ENCODE data around the gene DNAJB12. TPM values are rescaled to one million over a fixed set of nuclear protein-coding genes. Genes with fewer than 3 reads are reported as not detected.
"Not testable (repeated sequence)": the region's sequence is repeated elsewhere in the genome, so short reads cannot be mapped to it uniquely, and the experiment has no call there.

DNAJB12 gene
- 48.0 and 52.5 TPM in 2 replicates for total RNA-seq

DNA sequence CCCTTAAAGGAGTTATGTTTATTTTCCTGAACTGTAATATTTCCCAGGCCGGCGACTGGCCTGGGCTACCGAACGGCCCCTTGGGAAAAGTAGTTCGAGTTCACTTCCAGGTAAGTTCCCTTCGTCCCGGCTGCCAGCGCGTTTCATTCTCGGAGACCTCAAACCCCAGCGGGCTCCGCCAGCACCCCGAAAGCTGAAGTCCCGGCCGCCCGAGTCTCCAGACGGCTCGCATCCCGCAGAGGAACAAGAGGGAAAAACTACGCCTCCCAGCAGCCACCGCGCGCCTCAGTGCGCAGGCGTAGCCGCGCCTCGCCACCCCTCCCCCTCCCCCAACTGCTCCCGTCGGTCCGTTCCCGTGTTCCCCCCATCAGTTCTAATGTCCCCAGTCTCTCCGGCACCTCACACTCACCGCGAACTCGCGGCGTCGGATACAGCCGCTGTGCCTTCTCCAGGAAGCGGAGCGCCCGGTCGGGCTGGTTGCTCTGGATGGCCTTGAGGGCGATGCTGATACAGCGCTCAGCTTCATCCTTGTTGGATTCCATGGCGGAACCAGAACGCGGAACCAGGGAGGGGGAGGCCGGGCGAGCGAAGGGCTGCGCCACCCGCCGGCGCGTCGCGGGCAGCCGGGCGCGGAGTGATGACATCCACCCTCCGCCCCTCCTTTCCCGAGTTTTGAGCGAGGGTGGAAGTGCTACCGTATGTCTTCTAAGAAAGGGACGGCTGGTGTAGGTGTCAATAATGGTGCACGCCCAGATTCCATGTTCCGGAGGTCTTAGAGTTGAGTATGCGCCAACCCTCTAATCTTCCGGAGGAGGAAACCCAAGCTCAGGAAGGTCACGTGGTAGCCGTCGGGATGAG is at the start of gene DNAJB12:
Gene DNAJB12, minus strand, starts transcription at position 564 of the 858 bp plus-strand sequence. Its CDS starts 22 bp downstream, at position 542.
- Histone ChIP-seq H3K4me3 (ENCODE audit: insufficient read depth, low read length) (peak within 1 kb of the TSS; percentile 99), H3K9me3 (ENCODE audit: low read depth, low read length) (no peaks in the 10 kb centered on the region), H4K20me1 (ENCODE audit: insufficient read depth, low read length) (peaks cover 14% of the 10 kb centered on the region), H3K27me3 (ENCODE audit: insufficient read depth, low read length) (no peaks in the 10 kb centered on the region), H3K4me1 (ENCODE audit: insufficient read depth, low read length) (peaks cover 10% of the 10 kb centered on the region), H2AFZ (ENCODE audit: low read length) (peak within 1 kb of the TSS; percentile 97), H3K36me3 (ENCODE audit: insufficient read depth, low read length) (peaks cover 14% of the 10 kb centered on the region), H3K79me2 (ENCODE audit: insufficient read depth, low read length) (peaks cover 44% of the 10 kb centered on the region), H3K27ac (ENCODE audit: low read depth, low read length) (peak within 1 kb of the TSS; percentile 97), H3K4me2 (ENCODE audit: insufficient read depth, low read length) (peak within 1 kb of the TSS; percentile 92)
- TF ChIP-seq, protein P1, sequence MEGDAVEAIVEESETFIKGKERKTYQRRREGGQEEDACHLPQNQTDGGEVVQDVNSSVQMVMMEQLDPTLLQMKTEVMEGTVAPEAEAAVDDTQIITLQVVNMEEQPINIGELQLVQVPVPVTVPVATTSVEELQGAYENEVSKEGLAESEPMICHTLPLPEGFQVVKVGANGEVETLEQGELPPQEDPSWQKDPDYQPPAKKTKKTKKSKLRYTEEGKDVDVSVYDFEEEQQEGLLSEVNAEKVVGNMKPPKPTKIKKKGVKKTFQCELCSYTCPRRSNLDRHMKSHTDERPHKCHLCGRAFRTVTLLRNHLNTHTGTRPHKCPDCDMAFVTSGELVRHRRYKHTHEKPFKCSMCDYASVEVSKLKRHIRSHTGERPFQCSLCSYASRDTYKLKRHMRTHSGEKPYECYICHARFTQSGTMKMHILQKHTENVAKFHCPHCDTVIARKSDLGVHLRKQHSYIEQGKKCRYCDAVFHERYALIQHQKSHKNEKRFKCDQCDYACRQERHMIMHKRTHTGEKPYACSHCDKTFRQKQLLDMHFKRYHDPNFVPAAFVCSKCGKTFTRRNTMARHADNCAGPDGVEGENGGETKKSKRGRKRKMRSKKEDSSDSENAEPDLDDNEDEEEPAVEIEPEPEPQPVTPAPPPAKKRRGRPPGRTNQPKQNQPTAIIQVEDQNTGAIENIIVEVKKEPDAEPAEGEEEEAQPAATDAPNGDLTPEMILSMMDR (IDR thresholded peaks at IDR 0.05; ENCODE audit: extremely low read depth, low read depth, low read length), result no peak
- peak; percentile 96 for DNase-seq (ENCODE audit: insufficient read length, low spot score, missing footprints)

DNA sequence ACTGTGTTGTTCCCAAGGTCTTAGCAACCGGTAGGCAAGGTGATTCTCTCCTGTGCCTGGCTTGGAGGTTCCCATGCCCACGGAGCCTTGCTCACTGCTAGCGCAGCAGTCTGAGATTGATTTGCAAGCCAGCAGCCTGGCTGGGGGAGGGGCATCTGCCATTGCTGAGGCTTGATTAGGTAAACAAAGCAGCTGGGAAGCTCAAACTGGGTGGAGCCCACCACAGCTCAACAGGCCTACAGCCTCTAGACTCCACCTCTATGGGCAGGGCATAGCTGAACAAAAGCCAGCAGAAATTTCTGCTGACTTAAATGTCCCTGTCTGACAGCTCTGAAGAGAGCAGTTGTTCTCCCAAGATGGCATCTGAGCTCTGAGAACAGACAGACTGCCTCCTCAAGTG is 40.9 kb upstream of the DNAJB12 start:
- not testable (repeated sequence) for H3K27ac ChIP-seq (ENCODE audit: low read depth, low read length); H3K4me1 ChIP-seq (ENCODE audit: insufficient read depth, low read length); H3K4me3 ChIP-seq (ENCODE audit: insufficient read depth, low read length); H3K36me3 ChIP-seq (ENCODE audit: insufficient read depth, low read length); H4K20me1 ChIP-seq (ENCODE audit: insufficient read depth, low read length); DNase-seq (ENCODE audit: insufficient read length, low spot score, missing footprints); H3K4me2 ChIP-seq (ENCODE audit: insufficient read depth, low read length); H3K79me2 ChIP-seq (ENCODE audit: insufficient read depth, low read length); H3K9me3 ChIP-seq (ENCODE audit: low read depth, low read length); H2AFZ ChIP-seq (ENCODE audit: low read length); H3K27me3 ChIP-seq (ENCODE audit: insufficient read depth, low read length)

DNA sequence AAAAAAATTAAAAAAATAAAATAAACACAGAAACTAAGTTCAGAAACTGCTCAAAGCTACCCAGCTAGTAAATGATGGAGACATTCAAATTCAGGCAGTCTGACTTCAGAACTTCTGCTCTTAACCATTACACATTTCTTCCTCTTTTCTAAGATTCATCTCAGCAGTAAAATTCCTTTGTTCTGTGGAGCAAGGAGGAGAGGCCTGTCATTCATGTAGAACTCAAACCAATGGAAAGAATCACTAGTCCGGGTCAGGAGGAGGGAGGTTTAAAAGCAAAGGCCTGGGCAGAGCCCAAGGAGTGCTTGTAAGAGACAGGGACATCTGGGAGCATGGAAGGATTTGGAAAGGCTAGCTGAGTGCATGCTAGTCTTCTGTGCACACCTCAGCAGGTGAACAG is 37.9 kb upstream of the DNAJB12 start:
- H3K36me3 ChIP-seq (ENCODE audit: insufficient read depth, low read length), result no peaks in the 10 kb centered on the region
- no peak overlapping the region for H3K4me3 ChIP-seq (ENCODE audit: insufficient read depth, low read length)
- no peak overlapping the region for H3K27ac ChIP-seq (ENCODE audit: low read depth, low read length)
- no peaks in the 10 kb centered on the region for H3K27me3 ChIP-seq (ENCODE audit: insufficient read depth, low read length)
- DNase-seq (ENCODE audit: insufficient read length, low spot score, missing footprints), result no peak
- H3K4me2 ChIP-seq (ENCODE audit: insufficient read depth, low read length), result no peak overlapping the region
- H2AFZ ChIP-seq (ENCODE audit: low read length), result no peak overlapping the region
- H3K79me2 ChIP-seq (ENCODE audit: insufficient read depth, low read length), result no peaks in the 10 kb centered on the region
- no peaks in the 10 kb centered on the region for H3K9me3 ChIP-seq (ENCODE audit: low read depth, low read length)
- TF ChIP-seq, protein P1 (IDR thresholded peaks at IDR 0.05; ENCODE audit: extremely low read depth, low read depth, low read length), result no peak
- no peaks in the 10 kb centered on the region for H3K4me1 ChIP-seq (ENCODE audit: insufficient read depth, low read length)
- H4K20me1 ChIP-seq (ENCODE audit: insufficient read depth, low read length), result peaks cover 2% of the 10 kb centered on the region

DNA sequence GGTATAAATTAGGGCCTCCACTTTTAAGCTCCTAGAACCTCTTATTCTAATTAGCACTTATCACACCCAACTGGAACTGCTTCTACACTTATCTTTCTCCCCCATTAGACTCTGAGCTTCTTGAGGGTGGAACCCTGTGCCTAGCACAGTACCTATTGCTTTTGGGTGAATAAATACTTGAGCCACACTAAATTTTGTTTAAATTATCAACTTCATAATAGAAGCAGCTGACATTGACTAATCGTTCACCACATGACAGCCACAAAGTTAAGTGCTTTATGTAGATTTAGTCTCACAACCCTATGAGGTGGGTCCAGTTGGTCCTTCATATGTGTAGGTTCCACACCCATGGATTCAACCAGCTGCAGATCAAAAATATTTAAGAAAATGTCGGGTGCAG is 36.0 kb upstream of the DNAJB12 start:
- Histone ChIP-seq H3K4me3 (ENCODE audit: insufficient read depth, low read length) (no peak overlapping the region), H3K27ac (ENCODE audit: low read depth, low read length) (no peak overlapping the region), H3K27me3 (ENCODE audit: insufficient read depth, low read length) (no peaks in the 10 kb centered on the region), H3K79me2 (ENCODE audit: insufficient read depth, low read length) (no peaks in the 10 kb centered on the region), H3K9me3 (ENCODE audit: low read depth, low read length) (no peaks in the 10 kb centered on the region), H2AFZ (ENCODE audit: low read length) (no peak overlapping the region), H3K4me1 (ENCODE audit: insufficient read depth, low read length) (no peaks in the 10 kb centered on the region), H3K36me3 (ENCODE audit: insufficient read depth, low read length) (no peaks in the 10 kb centered on the region), H3K4me2 (ENCODE audit: insufficient read depth, low read length) (no peak overlapping the region), H4K20me1 (ENCODE audit: insufficient read depth, low read length) (peaks cover 2% of the 10 kb centered on the region)
- DNase-seq (ENCODE audit: insufficient read length, low spot score, missing footprints), result no peak
- TF ChIP-seq, protein P1 (IDR thresholded peaks at IDR 0.05; ENCODE audit: extremely low read depth, low read depth, low read length), result no peak

Measured in osteoblast (primary cell).